Islet of Langerhans (tissue), 1 donor: ENCODE measurements around the gene DAD1.
A peak's percentile ranks its signal among the peaks of the same experiment; 100 is the strongest.
"Not testable (repeated sequence)": the region's sequence is repeated elsewhere in the genome, so short reads cannot be mapped to it uniquely, and the experiment has no call there.

ENCODE experiments used
- FAIRE-seq: peaks from one replicate; lab custom pipeline; 2011; peaks lifted over from hg19 to GRCh38; lab: Jason Lieb, UNC

The DAD1 gene

GRCh38 chr14:22598099-22598895, 9.3 kb upstream of the DAD1 start, which contains the start of gene ABHD4:
ABHD4 (plus strand) TSS chr14:22598300; CDS start chr14:22598307, 7 bp downstream.
- no peak for FAIRE-seq

GRCh38 chr14:22597771-22598098, 8.7 kb upstream of the DAD1 start:
- no peak for FAIRE-seq

GRCh38 chr14:22597265-22597664, 8.2 kb upstream of the DAD1 start:
- no peak for FAIRE-seq

- FAIRE-seq, result no peak
Measured at GRCh38 chr14:22596354-22596879, 7.4 kb upstream of the DAD1 start.

- no peak for FAIRE-seq
Measured at GRCh38 chr14:22594156-22594716, 5.2 kb upstream of the DAD1 start.

GRCh38 chr14:22593601-22594000, 4.6 kb upstream of the DAD1 start:
- FAIRE-seq, result no peak

GRCh38 chr14:22593189-22593588, 4.2 kb upstream of the DAD1 start:
- no peak for FAIRE-seq

- no peak for FAIRE-seq
Measured at GRCh38 chr14:22588526-22589095, 413 bp downstream of the DAD1 start.

- not testable (repeated sequence) for FAIRE-seq
Measured at GRCh38 chr14:22587677-22588422, 1.2 kb downstream of the DAD1 start.

GRCh38 chr14:22587247-22587646, 1.8 kb downstream of the DAD1 start:
- no peak for FAIRE-seq

- FAIRE-seq, result no peak
Measured at GRCh38 chr14:22583994-22584393, 5.0 kb downstream of the DAD1 start.

- FAIRE-seq, result no peak
Measured at GRCh38 chr14:22580625-22581024, 8.4 kb downstream of the DAD1 start.

GRCh38 chr14:22579881-22580280, 9.1 kb downstream of the DAD1 start:
- FAIRE-seq, result no peak

GRCh38 chr14:22579236-22579635, 9.8 kb downstream of the DAD1 start:
- FAIRE-seq, result no peak

GRCh38 chr14:22577334-22577908, 11.6 kb downstream of the DAD1 start:
- FAIRE-seq, result no peak

- FAIRE-seq, result no peak
Measured at GRCh38 chr14:22573804-22574203, 15.2 kb downstream of the DAD1 start.

GRCh38 chr14:22572562-22573058, 16.4 kb downstream of the DAD1 start:
- no peak for FAIRE-seq

GRCh38 chr14:22570132-22570949, 18.7 kb downstream of the DAD1 start:
- peak; percentile 98 for FAIRE-seq

GRCh38 chr14:22569737-22570131, 19.3 kb downstream of the DAD1 start:
- FAIRE-seq, result no peak

- no peak for FAIRE-seq
Measured at GRCh38 chr14:22569106-22569736, 19.8 kb downstream of the DAD1 start.

GRCh38 chr14:22567437-22567836, 21.6 kb downstream of the DAD1 start:
- FAIRE-seq, result no peak
